DOHH2 (cell line): ENCODE measurements around the gene THTPA.

Experiments
- CTCF ChIP-seq: fragments of 200-600 bp; sonication (generic); IDR thresholded peaks from one replicate; pipeline ENCODE4 v1.5.1; 2014; ENCODE audit warnings: antibody characterized with exemption, mild to moderate bottlenecking, low read depth, low read length; ENCODE audit not compliant: poor library complexity, severe bottlenecking
- EZH2phosphoT487 ChIP-seq: fragments of 200-600 bp; sonication (generic); IDR thresholded peaks from 2 replicates; pipeline ENCODE4 v1.6.1; 2017; ENCODE audit warnings: borderline replicate concordance, mild to moderate bottlenecking, antibody characterized with exemption, low read length, moderate library complexity, mixed read lengths

GRCh38 chr14:23522643-23523198 is 33.4 kb upstream of the THTPA start:
- no peak for TF ChIP-seq CTCF
- TF ChIP-seq EZH2phosphoT487, result no peak
